Ovary (tissue), 3 donors: ENCODE measurements around the gene HTR1D.

ENCODE experiments used
- EP300 ChIP-seq: sonication (generic); formaldehyde crosslinking; IDR thresholded peaks from one replicate; pipeline ENCODE4 v1.6.1; 2017; ENCODE audit warnings: antibody characterized with exemption
- POLR2A ChIP-seq: fragments of 450-650 bp; IDR thresholded peaks from one replicate; pipeline ENCODE4 v1.6.1; 2017; ENCODE audit warnings: antibody characterized with exemption, mild to moderate bottlenecking, moderate library complexity
- TF ChIP-seq, protein P1 (sequence below), 3 donors: fragments of 450-650 bp in 2 of 3; fragments of 200-600 bp in 1 of 3; IDR thresholded peaks; one replicate each; pipeline versions ENCODE4 v1.5.1 to v1.8.0; 2016 to 2022; ENCODE audit warnings: antibody characterized with exemption in 3 of 3, mild to moderate bottlenecking in 1 of 3
- donor health status: DM: no; HTN: no; CAD: no.

DNA sequence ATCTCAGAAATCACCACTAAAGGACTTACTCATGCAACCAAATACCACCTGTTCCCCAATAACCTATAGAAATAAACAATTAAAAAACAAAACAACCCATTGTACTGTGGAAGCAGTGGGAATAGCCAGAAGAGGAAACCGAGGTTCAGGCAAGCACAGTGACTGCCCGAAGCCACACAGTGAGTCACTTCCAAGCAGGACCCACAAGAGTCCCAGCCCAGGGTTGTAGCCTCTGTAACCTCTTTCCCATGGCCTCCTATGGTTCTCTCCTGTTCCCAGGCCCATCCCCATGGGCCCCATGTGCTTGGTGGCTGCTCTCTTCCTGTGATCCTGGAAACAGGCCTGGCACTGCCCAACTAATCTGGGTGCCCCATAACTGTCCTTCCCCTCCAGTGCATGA is 29.0 kb upstream of the HTR1D start:
- TF ChIP-seq POLR2A (no peak), EP300 (no peak)
- TF ChIP-seq, protein P1, sequence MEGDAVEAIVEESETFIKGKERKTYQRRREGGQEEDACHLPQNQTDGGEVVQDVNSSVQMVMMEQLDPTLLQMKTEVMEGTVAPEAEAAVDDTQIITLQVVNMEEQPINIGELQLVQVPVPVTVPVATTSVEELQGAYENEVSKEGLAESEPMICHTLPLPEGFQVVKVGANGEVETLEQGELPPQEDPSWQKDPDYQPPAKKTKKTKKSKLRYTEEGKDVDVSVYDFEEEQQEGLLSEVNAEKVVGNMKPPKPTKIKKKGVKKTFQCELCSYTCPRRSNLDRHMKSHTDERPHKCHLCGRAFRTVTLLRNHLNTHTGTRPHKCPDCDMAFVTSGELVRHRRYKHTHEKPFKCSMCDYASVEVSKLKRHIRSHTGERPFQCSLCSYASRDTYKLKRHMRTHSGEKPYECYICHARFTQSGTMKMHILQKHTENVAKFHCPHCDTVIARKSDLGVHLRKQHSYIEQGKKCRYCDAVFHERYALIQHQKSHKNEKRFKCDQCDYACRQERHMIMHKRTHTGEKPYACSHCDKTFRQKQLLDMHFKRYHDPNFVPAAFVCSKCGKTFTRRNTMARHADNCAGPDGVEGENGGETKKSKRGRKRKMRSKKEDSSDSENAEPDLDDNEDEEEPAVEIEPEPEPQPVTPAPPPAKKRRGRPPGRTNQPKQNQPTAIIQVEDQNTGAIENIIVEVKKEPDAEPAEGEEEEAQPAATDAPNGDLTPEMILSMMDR (IDR thresholded peaks at IDR 0.05) = no peak
